MCF 10A (cell line): ENCODE results near the gene SUGT1. TPM values are rescaled to one million over a fixed set of nuclear protein-coding genes. Genes with fewer than 3 reads are reported as not detected.

Experiments used
- BruUV-seq: library from RNA; stranded (reverse); fragments of 400-500 nt; replicated peaks from 2 replicates; lab custom pipeline; 2021; lab: Mats Ljungman, UMichigan
- CTCF ChIA-PET: fragments of 300-600 bp; sonication (Branson Sonifier 250); formaldehyde crosslinking; extraction: SDS; loops from one replicate; lab custom pipeline; 2021; ENCODE audit warnings: antibody characterized with exemption, inconsistent platforms; lab: Yijun Ruan, JAX
- POLR2A ChIA-PET: fragments of 300-600, 350-650 bp; sonication (Branson Sonifier 250); formaldehyde crosslinking; extraction: SDS; loops from one replicate; lab custom pipeline; 2020; ENCODE audit warnings: antibody characterized with exemption, inconsistent platforms; lab: Yijun Ruan, JAX
- DNase-seq: peaks from one replicate; pipeline ENCODE4 v3.0.0-alpha.2; 2018; ENCODE audit not compliant: unreplicated experiment
- H3K27ac Mint-ChIP-seq: one replicate; pipeline ENCODE4 v1.8.0; 2022; ENCODE audit warnings: mild to moderate bottlenecking, low read depth, mixed read lengths; ENCODE audit not compliant: unreplicated experiment
- H3K27me3 Mint-ChIP-seq: one replicate; pipeline ENCODE4 v1.8.0; 2022; ENCODE audit warnings: mixed read lengths; ENCODE audit not compliant: insufficient read depth, unreplicated experiment
- H3K36me3 Mint-ChIP-seq: one replicate; pipeline ENCODE4 v1.8.0; 2022; ENCODE audit warnings: mild to moderate bottlenecking, moderate library complexity, mixed read lengths; ENCODE audit not compliant: insufficient read depth, unreplicated experiment
- H3K4me1 Mint-ChIP-seq: one replicate; pipeline ENCODE4 v1.8.0; 2022; ENCODE audit warnings: mixed read lengths; ENCODE audit not compliant: insufficient read depth, unreplicated experiment
- H3K4me3 Mint-ChIP-seq: one replicate; pipeline ENCODE4 v1.8.0; 2022; ENCODE audit warnings: mild to moderate bottlenecking, moderate library complexity, mixed read lengths; ENCODE audit not compliant: unreplicated experiment
- H3K9me3 Mint-ChIP-seq: one replicate; pipeline ENCODE4 v1.8.0; 2022; ENCODE audit warnings: mixed read lengths; ENCODE audit not compliant: unreplicated experiment
- intact Hi-C: fragments of 100-400 bp; cut with micrococcal nuclease; formaldehyde crosslinking; loops from 2 replicates; pipeline ENCODE4 v1.14.1; 2022
- total RNA-seq: library from RNA; stranded (reverse); gene quantifications from 2 replicates; pipeline ENCODE4 v1.2.3, GENCODE V29; 2022
- TF ChIP-seq, protein P1 (sequence below): fragments of 200-600 bp; IDR thresholded peaks from one replicate; pipeline ENCODE4 v1.8.0; 2022; ENCODE audit warnings: antibody characterized with exemption, mild to moderate bottlenecking; ENCODE audit not compliant: unreplicated experiment

The SUGT1 gene
- total RNA-seq, 1 experiment from 2014 or later, result 58.4 TPM

DNA sequence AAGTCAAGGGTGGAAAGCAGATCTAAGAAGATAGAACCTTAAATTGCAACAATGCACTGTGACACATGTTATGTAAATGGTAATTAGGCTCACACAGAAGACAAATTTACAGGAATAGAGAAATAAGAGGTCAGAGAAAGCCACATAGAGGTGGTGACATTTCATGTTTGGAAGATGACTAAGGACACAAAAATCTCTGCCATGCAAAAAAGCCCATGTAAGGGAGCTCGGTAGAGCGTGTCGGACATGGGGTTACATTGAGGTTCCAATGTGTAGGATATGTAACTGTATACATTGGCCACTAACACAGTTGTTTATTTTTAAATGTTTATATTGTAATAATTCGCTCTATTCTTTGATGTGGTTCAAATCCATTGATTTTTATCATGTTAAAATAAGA, 33.7 kb downstream of the SUGT1 start:
- CTCF ChIA-PET, result interaction anchor here (1.5 kb wide), 1 partner anchor 14 kb away, joined by 3 read pairs; no protein-coding TSS in a partner anchor
- POLR2A ChIA-PET, result interaction anchor here (0.7 kb wide), 1 partner anchor 233 kb away, joined by 3 read pairs; no protein-coding TSS in a partner anchor
- H3K4me3 Mint-ChIP-seq, result no peak overlapping the region
- TF ChIP-seq, protein P1, sequence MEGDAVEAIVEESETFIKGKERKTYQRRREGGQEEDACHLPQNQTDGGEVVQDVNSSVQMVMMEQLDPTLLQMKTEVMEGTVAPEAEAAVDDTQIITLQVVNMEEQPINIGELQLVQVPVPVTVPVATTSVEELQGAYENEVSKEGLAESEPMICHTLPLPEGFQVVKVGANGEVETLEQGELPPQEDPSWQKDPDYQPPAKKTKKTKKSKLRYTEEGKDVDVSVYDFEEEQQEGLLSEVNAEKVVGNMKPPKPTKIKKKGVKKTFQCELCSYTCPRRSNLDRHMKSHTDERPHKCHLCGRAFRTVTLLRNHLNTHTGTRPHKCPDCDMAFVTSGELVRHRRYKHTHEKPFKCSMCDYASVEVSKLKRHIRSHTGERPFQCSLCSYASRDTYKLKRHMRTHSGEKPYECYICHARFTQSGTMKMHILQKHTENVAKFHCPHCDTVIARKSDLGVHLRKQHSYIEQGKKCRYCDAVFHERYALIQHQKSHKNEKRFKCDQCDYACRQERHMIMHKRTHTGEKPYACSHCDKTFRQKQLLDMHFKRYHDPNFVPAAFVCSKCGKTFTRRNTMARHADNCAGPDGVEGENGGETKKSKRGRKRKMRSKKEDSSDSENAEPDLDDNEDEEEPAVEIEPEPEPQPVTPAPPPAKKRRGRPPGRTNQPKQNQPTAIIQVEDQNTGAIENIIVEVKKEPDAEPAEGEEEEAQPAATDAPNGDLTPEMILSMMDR, result no peak
- no peaks in the 10 kb centered on the region for H3K4me1 Mint-ChIP-seq
- BruUV-seq, result no TSS peak
- no peak for DNase-seq
- intact Hi-C loops, result no loop called here
- H3K27ac Mint-ChIP-seq, result no peak overlapping the region
- no peaks in the 10 kb centered on the region for H3K9me3 Mint-ChIP-seq
- H3K27me3 Mint-ChIP-seq, result no peaks in the 10 kb centered on the region
- peaks cover 73% of the 10 kb centered on the region for H3K36me3 Mint-ChIP-seq

DNA sequence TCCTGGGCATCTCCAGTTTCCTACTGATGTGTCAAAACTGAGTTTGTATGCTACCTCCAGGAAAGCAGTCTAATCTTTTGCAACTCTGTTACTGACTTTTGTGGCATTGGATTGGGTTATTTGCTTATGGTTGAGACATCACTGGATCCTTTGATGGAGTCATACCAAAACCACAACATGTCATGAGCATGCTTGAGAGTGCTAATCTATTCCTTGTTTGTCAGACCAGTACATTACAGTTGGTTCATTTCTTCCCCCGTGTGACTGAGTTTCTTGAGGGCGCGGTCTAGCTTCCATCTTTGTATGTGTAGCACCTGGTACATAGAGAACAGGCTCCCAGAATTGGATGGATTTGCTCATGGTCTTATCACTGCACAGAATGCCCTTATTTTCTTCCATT, 43.2 kb downstream of the SUGT1 start:
- peak; percentile 33 for DNase-seq
- peaks cover 13% of the 10 kb centered on the region for H3K36me3 Mint-ChIP-seq
- peaks cover 9% of the 10 kb centered on the region for H3K4me1 Mint-ChIP-seq
- intact Hi-C loops, result no loop called here
- TF ChIP-seq, protein P1, result no peak
- CTCF ChIA-PET, result no interaction called here
- H3K27ac Mint-ChIP-seq, result peak overlapping the region; percentile 12
- H3K27me3 Mint-ChIP-seq, result no peaks in the 10 kb centered on the region
- POLR2A ChIA-PET, result interaction anchor here (1.2 kb wide), 1 partner anchor 43 kb away, joined by 3 read pairs; the partner anchor contains the start of gene SUGT1
- H3K9me3 Mint-ChIP-seq, result no peaks in the 10 kb centered on the region
- H3K4me3 Mint-ChIP-seq, result no peak overlapping the region
- no TSS peak for BruUV-seq

DNA sequence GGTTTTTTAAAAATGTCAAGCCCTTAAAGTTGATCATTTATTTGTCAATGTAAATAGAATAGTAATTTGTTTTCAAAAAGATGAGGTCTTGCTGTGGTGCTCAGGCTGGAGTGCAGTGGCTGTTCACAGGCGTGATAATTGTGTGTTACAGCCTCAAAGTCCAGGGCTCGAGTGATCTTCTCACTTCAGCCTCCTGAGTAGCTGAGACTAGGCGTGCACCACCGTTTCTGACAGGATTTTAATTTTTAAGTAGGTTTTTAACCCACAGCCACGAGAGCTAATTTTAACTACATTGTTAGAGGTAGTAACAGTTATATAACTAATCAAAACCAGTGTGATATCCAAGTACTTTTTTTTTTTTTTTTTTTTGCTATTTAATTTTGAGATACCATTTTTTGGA, 43.9 kb downstream of the SUGT1 start:
- no peak overlapping the region for H3K4me3 Mint-ChIP-seq
- H3K9me3 Mint-ChIP-seq, result no peaks in the 10 kb centered on the region
- DNase-seq, result no peak
- TF ChIP-seq, protein P1, result no peak
- ChIA-PET POLR2A (interaction anchor here (1.2 kb wide), 1 partner anchor 43 kb away, joined by 3 read pairs; the partner anchor contains the start of gene SUGT1), CTCF (interaction anchor here (1.2 kb wide), 1 partner anchor 10 kb away, joined by 6 read pairs; no protein-coding TSS in a partner anchor)
- intact Hi-C loops, result no loop called here
- no peak overlapping the region for H3K27ac Mint-ChIP-seq
- H3K36me3 Mint-ChIP-seq, result peaks cover 14% of the 10 kb centered on the region
- BruUV-seq, result no TSS peak
- peaks cover 9% of the 10 kb centered on the region for H3K4me1 Mint-ChIP-seq
- H3K27me3 Mint-ChIP-seq, result no peaks in the 10 kb centered on the region

DNA sequence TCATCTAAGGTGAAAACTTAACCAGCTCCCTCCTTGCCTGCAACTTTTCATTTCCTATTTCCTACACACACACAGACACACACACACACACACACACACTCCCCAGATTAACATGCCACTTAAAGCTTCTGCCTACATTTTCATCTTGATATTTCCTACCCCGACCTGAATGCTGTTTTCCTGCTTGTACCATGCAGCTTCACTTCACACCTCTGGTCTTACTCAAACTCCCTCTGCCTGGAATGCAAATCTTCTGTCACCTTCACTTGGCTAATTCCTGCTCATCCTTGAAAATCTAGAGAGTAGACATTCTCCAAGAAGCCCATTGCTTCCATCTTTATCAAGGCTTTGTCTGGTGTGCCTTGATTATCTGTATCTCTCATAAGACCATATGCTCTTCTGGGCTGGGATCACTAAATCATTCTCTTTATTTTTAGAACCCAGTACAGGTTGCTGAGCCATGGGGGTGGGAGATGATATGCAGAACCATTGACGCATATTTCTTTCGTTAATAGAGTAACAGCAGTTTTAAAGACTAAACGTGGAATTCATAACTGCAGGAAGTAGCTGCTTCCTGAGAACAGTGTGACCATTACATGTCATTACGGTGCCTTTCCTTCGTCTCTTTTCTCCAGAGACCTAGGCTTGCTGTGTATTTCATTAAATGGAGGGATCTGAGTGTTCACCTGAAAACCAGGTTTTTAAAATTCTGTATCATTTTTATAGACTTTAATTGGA, 49.3 kb downstream of the SUGT1 start:
- intact Hi-C loops, result no loop called here
- H3K27ac Mint-ChIP-seq, result no peak overlapping the region
- H3K36me3 Mint-ChIP-seq, result peaks cover 4% of the 10 kb centered on the region
- no peak overlapping the region for H3K4me3 Mint-ChIP-seq
- no TSS peak for BruUV-seq
- H3K27me3 Mint-ChIP-seq, result no peaks in the 10 kb centered on the region
- no peaks in the 10 kb centered on the region for H3K9me3 Mint-ChIP-seq
- DNase-seq, result no peak
- peaks cover 5% of the 10 kb centered on the region for H3K4me1 Mint-ChIP-seq
- CTCF ChIA-PET, result interaction anchor here (0.6 to 1.7 kb wide), 4 partner anchors 20 to 49 kb away, joined by 3 to 7 read pairs (median 3); partner anchors contain the start of gene SUGT1
- POLR2A ChIA-PET, result no interaction called here
- TF ChIP-seq, protein P1, result no peak
